Fibroblast of upper back skin (primary cell): ENCODE data around the gene MPZL2.
A peak's percentile ranks its signal among the peaks of the same experiment; 100 is the strongest.

Source experiments
- DNase-seq: peaks from one replicate; pipeline ENCODE4 v3.0.0-alpha.2; 2013

MPZL2 gene

GRCh38 chr11:118216621-118217481 is 47.2 kb downstream of the MPZL2 start:
- no peak for DNase-seq

- DNase-seq, result no peak
These were observed 48.3 kb downstream of the MPZL2 start for GRCh38 chr11:118215765-118216164.

- DNase-seq, result no peak
These were observed 48.8 kb downstream of the MPZL2 start for GRCh38 chr11:118215262-118215661.

- no peak for DNase-seq
These were observed 49.7 kb downstream of the MPZL2 start for GRCh38 chr11:118214210-118214914.

- DNase-seq, result no peak
These were observed 50.3 kb downstream of the MPZL2 start for GRCh38 chr11:118213781-118214180.

GRCh38 chr11:118213201-118213600 is 50.9 kb downstream of the MPZL2 start:
- DNase-seq, result no peak

- no peak for DNase-seq
These were observed 51.3 kb downstream of the MPZL2 start for GRCh38 chr11:118212781-118213191.

GRCh38 chr11:118212131-118212725 is 51.9 kb downstream of the MPZL2 start:
- no peak for DNase-seq

- peak; percentile 7 for DNase-seq
These were observed 53.1 kb downstream of the MPZL2 start for GRCh38 chr11:118211006-118211405.

GRCh38 chr11:118210323-118210722 is 53.8 kb downstream of the MPZL2 start:
- DNase-seq, result no peak

GRCh38 chr11:118209033-118209432 is 55.1 kb downstream of the MPZL2 start:
- DNase-seq, result no peak

GRCh38 chr11:118207079-118207478 is 57.0 kb downstream of the MPZL2 start:
- DNase-seq, result no peak

GRCh38 chr11:118206391-118207031 is 57.6 kb downstream of the MPZL2 start:
- no peak for DNase-seq

GRCh38 chr11:118205606-118206378 is 58.3 kb downstream of the MPZL2 start:
- DNase-seq, result no peak
